Measurements from ENCODE around the gene C1orf56. TPM values are rescaled to one million over a fixed set of nuclear protein-coding genes. Genes with fewer than 3 reads are reported as not detected.

The C1orf56 gene
- total and polyA plus RNA-seq, 2 of the 13 experiments (the other 11 are each of a cell fraction or from before 2014, with no cell fraction given): 1.5 to 3.2 TPM

GRCh38 chr1:151069103-151069486, 21.5 kb downstream of the C1orf56 start:
- ChIA-PET CTCF (ENCODE audit: low intra/inter-chr PET ratio, low total read pairs) (no interaction called here), POLR2A (no interaction called here)
- intact Hi-C loops (cut with micrococcal nuclease; ENCODE audit: unreplicated experiment): no loop called here
- no peak overlapping the region for H3K27ac ChIP-seq (ENCODE audit: extremely low read length, insufficient read depth, low read length)
- no peaks in the 10 kb centered on the region for H3K9me3 ChIP-seq (ENCODE audit: low read length)
- H3K4me2 ChIP-seq (ENCODE audit: low read depth, low read length): no peak overlapping the region
- no peak overlapping the region for H3K4me3 ChIP-seq (replicated peaks in 1 of 3; ENCODE audit: insufficient read depth in 1 of 3, low read depth in 2 of 3, low read length in 3 of 3)
- BruUV-seq (replicated peaks): no TSS peak
- no peak overlapping the region for H3K9ac ChIP-seq (ENCODE audit: insufficient read depth, low read depth, low read length)
- H3K36me3 ChIP-seq (replicated peaks in 1 of 2; ENCODE audit: control insufficient read depth in 1 of 2, insufficient read depth in 2 of 2, low read length in 2 of 2): no peaks in the 10 kb centered on the region
- H3K79me2 ChIP-seq (ENCODE audit: insufficient read depth, low read length): no peaks in the 10 kb centered on the region
- in situ Hi-C loops (cut with HindIII; ENCODE audit: extremely low pct_ligation_motif_present, low pct_unique_long_range_greater_than_20kb): no loop called here
- FAIRE-seq: no peak
- H3K4me1 ChIP-seq (ENCODE audit: insufficient read depth, low read length): peaks cover 25% of the 10 kb centered on the region
- no peaks in the 10 kb centered on the region for H3K27me3 ChIP-seq (ENCODE audit: control insufficient read depth in 1 of 2, insufficient read depth in 2 of 2, low read length in 2 of 2)
- no peak for TF ChIP-seq SOX5 (CRISPR knock-in tag; IDR thresholded peaks at IDR 0.05; ENCODE audit: borderline replicate concordance)
- TF ChIP-seq, protein P1, sequence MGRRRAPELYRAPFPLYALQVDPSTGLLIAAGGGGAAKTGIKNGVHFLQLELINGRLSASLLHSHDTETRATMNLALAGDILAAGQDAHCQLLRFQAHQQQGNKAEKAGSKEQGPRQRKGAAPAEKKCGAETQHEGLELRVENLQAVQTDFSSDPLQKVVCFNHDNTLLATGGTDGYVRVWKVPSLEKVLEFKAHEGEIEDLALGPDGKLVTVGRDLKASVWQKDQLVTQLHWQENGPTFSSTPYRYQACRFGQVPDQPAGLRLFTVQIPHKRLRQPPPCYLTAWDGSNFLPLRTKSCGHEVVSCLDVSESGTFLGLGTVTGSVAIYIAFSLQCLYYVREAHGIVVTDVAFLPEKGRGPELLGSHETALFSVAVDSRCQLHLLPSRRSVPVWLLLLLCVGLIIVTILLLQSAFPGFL (CRISPR knock-in tag; IDR thresholded peaks at IDR 0.05): no peak
- no peak for ATAC-seq
- no peak overlapping the region for H2AFZ ChIP-seq (ENCODE audit: low read length)
- H4K20me1 ChIP-seq (ENCODE audit: insufficient read depth, low read length): no peaks in the 10 kb centered on the region
- WGBS (ENCODE audit: low lambda C conversion rate): 26% methylated on average over 5 of the region's 5 CpGs
- no peak for DNase-seq (ENCODE audit: low spot score)

GRCh38 chr1:151070474-151071276, 23.1 kb downstream of the C1orf56 start, which contains the start of gene GABPB2:
Gene GABPB2 (plus strand): TSS chr1:151070761. CDS start chr1:151088190, 17,429 bp downstream.
- POLR2A ChIA-PET: no interaction called here
- no peaks in the 10 kb centered on the region for H3K27me3 ChIP-seq (ENCODE audit: control insufficient read depth in 1 of 2, insufficient read depth in 2 of 2, low read length in 2 of 2)
- H3K9me3 ChIP-seq (ENCODE audit: low read length): no peaks in the 10 kb centered on the region
- H3K27ac ChIP-seq (ENCODE audit: extremely low read length, insufficient read depth, low read length): no peak within 1 kb of the TSS
- DNase-seq (ENCODE audit: low spot score) (no peak), ATAC-seq (peak; percentile 83), FAIRE-seq (no peak)
- peaks cover 25% of the 10 kb centered on the region for H3K4me1 ChIP-seq (ENCODE audit: insufficient read depth, low read length)
- CTCF ChIA-PET (ENCODE audit: low intra/inter-chr PET ratio, low total read pairs): no interaction called here
- H3K4me3 ChIP-seq (replicated peaks in 1 of 3; ENCODE audit: insufficient read depth in 1 of 3, low read depth in 2 of 3, low read length in 3 of 3): peak within 1 kb of the TSS; percentile 4 to 61 (median 36); a peak in 5 of 6 replicates
- no peaks in the 10 kb centered on the region for H3K79me2 ChIP-seq (ENCODE audit: insufficient read depth, low read length)
- in situ Hi-C loops (cut with HindIII; ENCODE audit: extremely low pct_ligation_motif_present, low pct_unique_long_range_greater_than_20kb) (no loop called here), intact Hi-C loops (cut with micrococcal nuclease; ENCODE audit: unreplicated experiment) (no loop called here)
- H3K4me2 ChIP-seq (ENCODE audit: low read depth, low read length): peak within 1 kb of the TSS; percentile 70
- H4K20me1 ChIP-seq (ENCODE audit: insufficient read depth, low read length): no peaks in the 10 kb centered on the region
- BruUV-seq (replicated peaks): no TSS peak
- WGBS (ENCODE audit: low lambda C conversion rate): 57% methylated on average over 50 of the region's 50 CpGs
- H2AFZ ChIP-seq (ENCODE audit: low read length): peak within 1 kb of the TSS; percentile 15
- no peaks in the 10 kb centered on the region for H3K36me3 ChIP-seq (replicated peaks in 1 of 2; ENCODE audit: control insufficient read depth in 1 of 2, insufficient read depth in 2 of 2, low read length in 2 of 2)
- H3K9ac ChIP-seq (ENCODE audit: insufficient read depth, low read depth, low read length): 0 out of 2 replicates have a peak within 1 kb of the TSS, but pooled peaks have one; percentile 29
- peak; percentile 67 for TF ChIP-seq CTCF (CRISPR knock-in tag; IDR thresholded peaks at IDR 0.05)
- TF ChIP-seq PATZ1 (CRISPR knock-in tag; IDR thresholded peaks at IDR 0.05): 0 out of 2 replicates have a peak, but pooled peaks have one; percentile 26
- no peak for TF ChIP-seq ZNF569 (CRISPR knock-in tag; IDR thresholded peaks at IDR 0.05; ENCODE audit: borderline replicate concordance)
- TF ChIP-seq RAD21 (CRISPR knock-in tag; IDR thresholded peaks at IDR 0.05): peak; percentile 24; the same call in 1 of the 2 replicates
- TF ChIP-seq HMGXB4 (CRISPR knock-in tag; IDR thresholded peaks at IDR 0.05; ENCODE audit: borderline replicate concordance in 1 of 2, low read depth in 1 of 2): 0 out of 4 replicates have a peak, but pooled peaks of 1 of the 2 experiments have one; percentile 42
- TF ChIP-seq ZNF607 (CRISPR knock-in tag; IDR thresholded peaks at IDR 0.05; ENCODE audit: borderline replicate concordance): no peak
- peak; percentile 78 for TF ChIP-seq HNRNPK (IDR thresholded peaks at IDR 0.05; ENCODE audit: low read depth, low read length, poor library complexity, severe bottlenecking)
